Measurements from ENCODE around the gene EPHB6. TPM values are rescaled to one million over a fixed set of nuclear protein-coding genes. Genes with fewer than 3 reads are reported as not detected.

EPHB6 gene
- total and polyA plus RNA-seq, 2 donors = 75.6 to 163 TPM

GRCh38 chr7:142817506-142817905, 37.4 kb upstream of the EPHB6 start:
- Histone ChIP-seq H3K36me3 (ENCODE audit: control insufficient read depth in 2 of 2, insufficient read depth in 2 of 2, low read length in 1 of 2) (peaks cover 15 to 26% of the 10 kb centered on the region in 2 donors), H3K27ac (ENCODE audit: low read depth in 1 of 2, low read length in 1 of 2) (peak overlapping the region in 1 of 2 donors; percentile 27), H3K27me3 (ENCODE audit: control insufficient read depth in 2 of 2, insufficient read depth in 1 of 2, low read length in 1 of 2) (no peaks in the 10 kb centered on the region), H3K4me1 (ENCODE audit: control insufficient read depth in 2 of 2, insufficient read depth in 2 of 2, low read length in 2 of 2) (peaks cover 6 to 25% of the 10 kb centered on the region in 2 donors), H3K9me3 (ENCODE audit: control insufficient read depth in 2 of 2, insufficient read depth in 1 of 2, low read length in 1 of 2) (peaks cover 2 to 4% of the 10 kb centered on the region in 2 donors), H3K4me3 (ENCODE audit: low read length in 2 of 2) (no peak overlapping the region)
- no peak for DNase-seq (ENCODE audit: low read depth in 6 of 9, low spot score in 9 of 9)
- 97% methylated on average over 2 of the region's 2 CpGs for WGBS

GRCh38 chr7:142819530-142819929, 35.3 kb upstream of the EPHB6 start:
- Histone ChIP-seq H3K36me3 (ENCODE audit: control insufficient read depth in 2 of 2, insufficient read depth in 2 of 2, low read length in 1 of 2) (peaks cover 15 to 26% of the 10 kb centered on the region in 2 donors), H3K27ac (ENCODE audit: low read depth in 1 of 2, low read length in 1 of 2) (no peak overlapping the region), H3K4me1 (ENCODE audit: control insufficient read depth in 2 of 2, insufficient read depth in 2 of 2, low read length in 2 of 2) (peaks cover 6 to 19% of the 10 kb centered on the region in 2 donors), H3K9me3 (ENCODE audit: control insufficient read depth in 2 of 2, insufficient read depth in 1 of 2, low read length in 1 of 2) (peaks cover 2 to 4% of the 10 kb centered on the region in 2 donors), H3K27me3 (ENCODE audit: control insufficient read depth in 2 of 2, insufficient read depth in 1 of 2, low read length in 1 of 2) (no peaks in the 10 kb centered on the region), H3K4me3 (ENCODE audit: low read length in 2 of 2) (no peak overlapping the region)
- 96% methylated on average over 5 of the region's 5 CpGs for WGBS
- DNase-seq (ENCODE audit: low read depth in 6 of 9, low spot score in 9 of 9) = no peak

- Histone ChIP-seq H3K9me3 (ENCODE audit: control insufficient read depth in 2 of 2, insufficient read depth in 1 of 2, low read length in 1 of 2) (peaks cover 2 to 4% of the 10 kb centered on the region in 2 donors), H3K27me3 (ENCODE audit: control insufficient read depth in 2 of 2, insufficient read depth in 1 of 2, low read length in 1 of 2) (no peaks in the 10 kb centered on the region), H3K4me1 (ENCODE audit: control insufficient read depth in 2 of 2, insufficient read depth in 2 of 2, low read length in 2 of 2) (no peaks in the 10 kb centered on the region), H3K4me3 (ENCODE audit: low read length in 2 of 2) (no peak overlapping the region), H3K27ac (ENCODE audit: low read depth in 1 of 2, low read length in 1 of 2) (no peak overlapping the region), H3K36me3 (ENCODE audit: control insufficient read depth in 2 of 2, insufficient read depth in 2 of 2, low read length in 1 of 2) (peaks cover 3 to 6% of the 10 kb centered on the region in 2 donors)
- no peak for DNase-seq (ENCODE audit: low read depth in 6 of 9, low spot score in 9 of 9)
- 0% methylated on average over 1 of the region's 1 CpG for WGBS
Measured at GRCh38 chr7:142822714-142823113, 32.2 kb upstream of the EPHB6 start.

- peak overlapping the region in 1 of 2 donors; percentile 18 for H3K27ac ChIP-seq (ENCODE audit: low read depth in 1 of 2, low read length in 1 of 2)
- peaks cover 0 to 3% of the 10 kb centered on the region in 2 donors for H3K36me3 ChIP-seq (ENCODE audit: control insufficient read depth in 2 of 2, insufficient read depth in 2 of 2, low read length in 1 of 2)
- H3K9me3 ChIP-seq (ENCODE audit: control insufficient read depth in 2 of 2, insufficient read depth in 1 of 2, low read length in 1 of 2) = no peaks in the 10 kb centered on the region
- no peak for DNase-seq (ENCODE audit: low read depth in 6 of 9, low spot score in 9 of 9)
- H3K4me1 ChIP-seq (ENCODE audit: control insufficient read depth in 2 of 2, insufficient read depth in 2 of 2, low read length in 2 of 2) = peaks cover 4 to 5% of the 10 kb centered on the region in 2 donors
- H3K27me3 ChIP-seq (ENCODE audit: control insufficient read depth in 2 of 2, insufficient read depth in 1 of 2, low read length in 1 of 2) = no peaks in the 10 kb centered on the region
- 94% methylated on average over 1 of the region's 1 CpG for WGBS
- no peak overlapping the region for H3K4me3 ChIP-seq (ENCODE audit: low read length in 2 of 2)
Measured at GRCh38 chr7:142827951-142828500, 26.9 kb upstream of the EPHB6 start.

GRCh38 chr7:142832417-142832816, 22.5 kb upstream of the EPHB6 start:
- Histone ChIP-seq H3K27ac (ENCODE audit: low read depth in 1 of 2, low read length in 1 of 2) (no peak overlapping the region), H3K27me3 (ENCODE audit: control insufficient read depth in 2 of 2, insufficient read depth in 1 of 2, low read length in 1 of 2) (no peaks in the 10 kb centered on the region), H3K4me1 (ENCODE audit: control insufficient read depth in 2 of 2, insufficient read depth in 2 of 2, low read length in 2 of 2) (peaks cover 14% of the 10 kb centered on the region in 2 donors), H3K36me3 (ENCODE audit: control insufficient read depth in 2 of 2, insufficient read depth in 2 of 2, low read length in 1 of 2) (peaks cover 0 to 3% of the 10 kb centered on the region in 2 donors), H3K9me3 (ENCODE audit: control insufficient read depth in 2 of 2, insufficient read depth in 1 of 2, low read length in 1 of 2) (no peaks in the 10 kb centered on the region), H3K4me3 (ENCODE audit: low read length in 2 of 2) (no peak overlapping the region)
- 92% methylated on average over 2 of the region's 2 CpGs for WGBS
- no peak for DNase-seq (ENCODE audit: low read depth in 6 of 9, low spot score in 9 of 9)

GRCh38 chr7:142833174-142834048, 21.5 kb upstream of the EPHB6 start:
- no peak for DNase-seq (ENCODE audit: low read depth in 6 of 9, low spot score in 9 of 9)
- WGBS = 96% methylated on average over 6 of the region's 6 CpGs
- no peaks in the 10 kb centered on the region for H3K27me3 ChIP-seq (ENCODE audit: control insufficient read depth in 2 of 2, insufficient read depth in 1 of 2, low read length in 1 of 2)
- H3K4me1 ChIP-seq (ENCODE audit: control insufficient read depth in 2 of 2, insufficient read depth in 2 of 2, low read length in 2 of 2) = peaks cover 14% of the 10 kb centered on the region in 2 donors
- no peak overlapping the region for H3K4me3 ChIP-seq (ENCODE audit: low read length in 2 of 2)
- no peaks in the 10 kb centered on the region for H3K36me3 ChIP-seq (ENCODE audit: control insufficient read depth in 2 of 2, insufficient read depth in 2 of 2, low read length in 1 of 2)
- peak overlapping the region in 1 of 2 donors; percentile 2 for H3K27ac ChIP-seq (ENCODE audit: low read depth in 1 of 2, low read length in 1 of 2)
- no peaks in the 10 kb centered on the region for H3K9me3 ChIP-seq (ENCODE audit: control insufficient read depth in 2 of 2, insufficient read depth in 1 of 2, low read length in 1 of 2)

- peak in 2 of 9 donors; percentile 31 to 77 for DNase-seq (ENCODE audit: low read depth in 6 of 9, low spot score in 9 of 9)
- WGBS = 7% methylated on average over 3 of the region's 3 CpGs
- Histone ChIP-seq H3K27ac (ENCODE audit: low read depth in 1 of 2, low read length in 1 of 2) (peak overlapping the region; percentile 55 to 70), H3K27me3 (ENCODE audit: control insufficient read depth in 2 of 2, insufficient read depth in 1 of 2, low read length in 1 of 2) (no peaks in the 10 kb centered on the region), H3K4me3 (ENCODE audit: low read length in 2 of 2) (no peak overlapping the region), H3K4me1 (ENCODE audit: control insufficient read depth in 2 of 2, insufficient read depth in 2 of 2, low read length in 2 of 2) (peaks cover 14% of the 10 kb centered on the region in 2 donors), H3K36me3 (ENCODE audit: control insufficient read depth in 2 of 2, insufficient read depth in 2 of 2, low read length in 1 of 2) (no peaks in the 10 kb centered on the region), H3K9me3 (ENCODE audit: control insufficient read depth in 2 of 2, insufficient read depth in 1 of 2, low read length in 1 of 2) (no peaks in the 10 kb centered on the region)
Measured at GRCh38 chr7:142835487-142835886, 19.4 kb upstream of the EPHB6 start.

GRCh38 chr7:142836426-142836825, 18.4 kb upstream of the EPHB6 start:
- Histone ChIP-seq H3K9me3 (ENCODE audit: control insufficient read depth in 2 of 2, insufficient read depth in 1 of 2, low read length in 1 of 2) (no peaks in the 10 kb centered on the region), H3K36me3 (ENCODE audit: control insufficient read depth in 2 of 2, insufficient read depth in 2 of 2, low read length in 1 of 2) (no peaks in the 10 kb centered on the region), H3K4me1 (ENCODE audit: control insufficient read depth in 2 of 2, insufficient read depth in 2 of 2, low read length in 2 of 2) (peaks cover 14% of the 10 kb centered on the region in 2 donors), H3K4me3 (ENCODE audit: low read length in 2 of 2) (no peak overlapping the region), H3K27me3 (ENCODE audit: control insufficient read depth in 2 of 2, insufficient read depth in 1 of 2, low read length in 1 of 2) (no peaks in the 10 kb centered on the region), H3K27ac (ENCODE audit: low read depth in 1 of 2, low read length in 1 of 2) (no peak overlapping the region)
- no peak for DNase-seq (ENCODE audit: low read depth in 6 of 9, low spot score in 9 of 9)
- WGBS = 98% methylated on average over 3 of the region's 3 CpGs

- WGBS = 73% methylated on average over 4 of the region's 4 CpGs
- no peaks in the 10 kb centered on the region for H3K36me3 ChIP-seq (ENCODE audit: control insufficient read depth in 2 of 2, insufficient read depth in 2 of 2, low read length in 1 of 2)
- DNase-seq (ENCODE audit: low read depth in 6 of 9, low spot score in 9 of 9) = no peak
- no peak overlapping the region for H3K27ac ChIP-seq (ENCODE audit: low read depth in 1 of 2, low read length in 1 of 2)
- H3K4me1 ChIP-seq (ENCODE audit: control insufficient read depth in 2 of 2, insufficient read depth in 2 of 2, low read length in 2 of 2) = peaks cover 9 to 10% of the 10 kb centered on the region in 2 donors
- no peaks in the 10 kb centered on the region for H3K9me3 ChIP-seq (ENCODE audit: control insufficient read depth in 2 of 2, insufficient read depth in 1 of 2, low read length in 1 of 2)
- no peaks in the 10 kb centered on the region for H3K27me3 ChIP-seq (ENCODE audit: control insufficient read depth in 2 of 2, insufficient read depth in 1 of 2, low read length in 1 of 2)
- H3K4me3 ChIP-seq (ENCODE audit: low read length in 2 of 2) = no peak overlapping the region
Measured at GRCh38 chr7:142838461-142839213, 16.2 kb upstream of the EPHB6 start.

All from thymus (tissue), 11 donors.